Measurements from ENCODE around the gene COPZ1.
A peak's percentile ranks its signal among the peaks of the same experiment; 100 is the strongest.

Gene COPZ1

DNA sequence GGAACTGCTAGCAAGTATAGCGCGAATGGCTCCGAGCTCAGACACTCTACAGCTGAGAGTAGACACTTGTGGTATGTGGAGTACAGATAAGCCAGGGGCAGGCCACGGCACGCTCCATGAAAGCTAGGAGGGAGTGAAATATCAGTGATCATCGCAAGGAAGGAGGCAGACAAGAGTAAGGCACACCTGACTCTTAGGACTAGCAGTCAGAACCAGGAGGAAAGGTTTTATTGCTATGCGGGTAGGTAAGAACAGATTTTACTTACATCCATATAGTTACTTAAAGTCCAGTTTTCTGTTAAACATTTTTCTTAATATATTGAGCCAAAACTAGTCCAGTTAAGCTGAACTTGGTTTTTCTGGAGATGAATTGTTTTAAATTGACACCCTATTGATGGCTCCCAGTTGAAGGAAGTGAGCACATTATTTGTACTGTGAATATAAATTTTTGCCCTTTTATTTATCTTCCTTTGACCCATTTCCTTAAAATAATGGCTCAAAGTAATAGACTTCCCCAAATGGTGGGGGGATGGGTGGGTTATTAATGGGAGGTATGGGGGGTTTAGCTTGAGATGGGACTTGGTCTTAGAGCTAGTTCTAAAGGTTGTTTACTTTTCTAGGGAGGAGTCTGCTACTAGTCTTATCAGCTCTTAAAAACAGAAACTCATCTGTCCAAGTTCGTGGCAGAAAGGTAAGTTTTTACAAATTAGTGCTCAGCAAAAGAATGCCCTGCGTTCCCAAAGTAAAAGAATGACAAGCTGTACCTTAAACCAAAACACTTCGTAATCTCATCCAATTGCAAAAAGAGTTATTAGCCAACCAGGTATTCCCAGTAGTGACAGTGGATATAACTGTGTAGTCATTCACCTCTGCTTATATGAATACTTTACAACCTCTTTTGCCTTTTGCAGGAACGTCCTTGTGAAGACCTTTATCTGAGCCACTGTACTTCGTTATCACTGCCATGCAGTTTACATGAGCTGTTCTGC lies 38.6 kb upstream of the COPZ1 start:
- Histone ChIP-seq H3K4me3 (ENCODE audit: low read length) (no peak overlapping the region), H2AFZ (ENCODE audit: low read depth, low read length) (no peak overlapping the region), H3K4me1 (ENCODE audit: insufficient read depth, low read length) (peaks cover 28% of the 10 kb centered on the region), H3K27me3 (ENCODE audit: insufficient read depth, low read length) (no peaks in the 10 kb centered on the region), H3K36me3 (ENCODE audit: insufficient read depth, low read length) (peaks cover 60% of the 10 kb centered on the region), H3K9me3 (ENCODE audit: low read length) (no peaks in the 10 kb centered on the region)

DNA sequence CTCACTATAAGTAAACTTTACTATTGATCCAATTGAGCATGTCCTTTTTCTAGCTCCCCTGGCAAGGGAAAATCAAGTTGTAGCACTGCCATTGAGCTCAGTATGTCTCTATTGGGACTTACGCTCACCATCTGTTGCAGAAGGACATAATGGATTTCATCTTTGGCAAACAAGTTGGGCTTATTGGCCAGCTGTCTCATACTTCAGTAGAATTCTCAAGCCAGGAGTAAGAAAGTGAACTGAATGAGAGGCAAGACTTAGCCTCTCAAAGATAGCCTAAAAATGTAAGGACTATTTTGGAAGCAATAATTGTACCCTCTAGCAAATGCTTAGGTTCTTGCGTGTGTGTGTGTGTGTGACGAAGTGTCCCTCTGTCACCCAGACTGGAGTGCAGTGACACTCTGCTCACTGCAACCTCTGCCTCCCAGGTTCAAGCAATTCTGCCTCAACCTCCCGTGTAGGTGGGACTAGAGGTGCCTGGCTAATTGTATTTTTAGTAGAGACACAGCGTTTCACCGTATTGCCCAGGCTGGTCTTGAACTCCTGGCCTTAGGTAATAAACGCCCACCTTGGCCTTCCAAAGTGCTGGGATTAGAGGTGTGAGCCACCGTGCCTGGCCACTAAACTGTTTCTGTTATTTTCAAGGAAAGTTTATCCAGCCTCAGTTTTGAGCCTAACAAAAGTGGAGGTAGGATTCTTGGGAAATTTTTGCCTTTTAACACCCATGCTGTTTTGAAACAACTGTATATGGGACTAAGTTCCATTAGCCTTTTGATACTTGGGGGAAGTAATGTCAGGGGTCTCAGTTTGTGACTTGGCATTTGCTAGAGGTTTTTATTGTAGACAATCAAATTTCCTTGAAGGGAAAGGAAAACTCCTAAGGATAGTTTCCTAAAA lies 37.4 kb upstream of the COPZ1 start:
- Histone ChIP-seq H3K27me3 (ENCODE audit: insufficient read depth, low read length) (no peaks in the 10 kb centered on the region), H3K4me1 (ENCODE audit: insufficient read depth, low read length) (peaks cover 23% of the 10 kb centered on the region), H3K36me3 (ENCODE audit: insufficient read depth, low read length) (peaks cover 50% of the 10 kb centered on the region), H3K9me3 (ENCODE audit: low read length) (peaks cover 2% of the 10 kb centered on the region), H2AFZ (ENCODE audit: low read depth, low read length) (no peak overlapping the region), H3K4me3 (ENCODE audit: low read length) (no peak overlapping the region)

DNA sequence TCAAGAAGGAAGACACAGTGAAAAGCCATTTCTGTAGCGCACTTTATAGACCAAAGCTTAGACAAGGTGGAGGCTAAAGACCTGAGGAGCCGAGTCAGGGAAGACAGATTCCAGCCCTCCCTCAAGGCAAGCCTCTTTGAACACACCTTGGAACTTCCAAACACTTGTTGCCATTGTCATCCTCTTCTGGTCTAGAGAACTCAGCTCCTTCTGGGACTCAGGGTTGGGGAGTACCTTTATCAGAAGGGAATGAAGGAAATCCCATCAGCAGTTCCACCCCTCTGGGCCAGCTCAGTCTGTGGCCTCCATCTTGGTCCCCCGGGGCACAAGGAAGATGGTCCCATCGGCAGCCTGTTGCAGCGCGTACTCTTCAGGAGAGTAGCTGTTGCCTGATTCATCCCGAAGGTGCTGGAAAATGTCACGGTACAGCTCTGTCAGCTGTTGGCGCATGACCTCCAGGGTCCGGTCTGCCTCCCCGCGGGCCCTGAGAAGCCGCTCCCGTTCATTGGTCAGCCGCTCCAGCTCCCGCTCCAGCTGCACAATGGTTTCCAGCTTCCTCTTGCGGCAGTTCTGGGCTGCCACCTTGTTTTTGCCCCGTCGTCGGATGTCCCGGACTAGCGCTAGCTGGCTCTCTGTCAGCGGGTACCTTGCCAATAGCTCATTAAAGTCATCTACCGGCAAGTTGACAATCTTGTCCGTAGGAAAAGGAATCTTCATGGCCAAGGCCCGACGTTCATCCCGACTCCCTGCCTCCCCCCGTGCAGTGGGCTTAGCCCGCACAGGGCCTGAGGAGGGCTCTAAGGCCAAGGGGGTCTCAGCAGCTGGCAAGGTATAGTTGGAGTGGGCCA lies 32.6 kb upstream of the COPZ1 start:
- no peak overlapping the region for H2AFZ ChIP-seq (ENCODE audit: low read depth, low read length)
- no peaks in the 10 kb centered on the region for H3K4me1 ChIP-seq (ENCODE audit: insufficient read depth, low read length)
- peaks cover 5% of the 10 kb centered on the region for H3K36me3 ChIP-seq (ENCODE audit: insufficient read depth, low read length)
- peaks cover 2% of the 10 kb centered on the region for H3K9me3 ChIP-seq (ENCODE audit: low read length)
- H3K27me3 ChIP-seq (ENCODE audit: insufficient read depth, low read length): no peaks in the 10 kb centered on the region
- H3K4me3 ChIP-seq (ENCODE audit: low read length): no peak overlapping the region

GRCh38 chr12:54292931-54293241 lies 32.0 kb upstream of the COPZ1 start:
- no peaks in the 10 kb centered on the region for H3K27me3 ChIP-seq (ENCODE audit: insufficient read depth, low read length)

DNA sequence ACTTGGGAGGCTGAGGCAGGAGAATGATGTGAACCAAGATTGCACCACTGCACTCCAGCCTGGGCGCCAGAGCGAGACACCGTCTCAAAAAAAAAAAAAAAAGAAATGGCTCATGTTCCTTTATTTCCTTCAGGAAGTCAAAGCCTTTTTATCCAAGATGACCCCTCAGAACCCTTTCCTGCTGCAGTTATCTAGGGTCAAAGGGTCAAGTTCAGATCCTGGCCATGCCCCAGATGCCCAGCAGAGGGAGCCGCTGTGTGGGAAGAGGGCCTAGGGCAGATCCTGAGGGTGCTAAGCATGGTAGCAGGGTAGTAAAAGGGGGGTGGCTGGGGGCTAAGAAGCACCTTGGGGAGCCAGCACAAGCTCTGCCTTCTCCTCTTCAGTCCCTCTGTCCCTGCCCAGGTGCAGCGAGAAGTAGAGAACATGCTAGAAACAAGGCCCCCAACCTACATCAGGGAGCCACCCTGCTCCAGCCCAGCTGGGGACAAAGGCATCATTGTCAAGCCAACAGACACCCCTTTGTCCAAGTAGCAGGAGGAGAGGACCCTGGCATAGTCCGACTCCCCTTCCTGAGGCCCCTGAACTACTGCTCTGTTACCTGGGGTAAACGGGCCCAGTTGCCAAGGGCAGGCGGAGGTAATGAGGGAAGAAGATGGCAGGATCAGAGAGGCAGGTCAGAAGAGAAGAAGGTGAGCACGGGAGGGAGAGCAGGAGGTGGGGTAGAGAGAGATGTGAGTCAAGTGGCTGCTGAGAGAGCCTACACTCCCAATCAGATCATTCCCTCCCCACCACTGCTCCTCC lies 30.6 kb upstream of the COPZ1 start:
- peaks cover 2% of the 10 kb centered on the region for H3K9me3 ChIP-seq (ENCODE audit: low read length)
- no peak overlapping the region for H2AFZ ChIP-seq (ENCODE audit: low read depth, low read length)
- no peak overlapping the region for H3K4me3 ChIP-seq (ENCODE audit: low read length)
- H3K36me3 ChIP-seq (ENCODE audit: insufficient read depth, low read length): no peaks in the 10 kb centered on the region
- H3K27me3 ChIP-seq (ENCODE audit: insufficient read depth, low read length): peaks cover 3% of the 10 kb centered on the region
- H3K4me1 ChIP-seq (ENCODE audit: insufficient read depth, low read length): no peaks in the 10 kb centered on the region

More at GRCh38 chr12:54292931-54293241, 32.0 kb upstream of the COPZ1 start:
- Histone ChIP-seq H2AFZ (ENCODE audit: low read depth, low read length) (no peak overlapping the region), H3K4me3 (ENCODE audit: low read length) (no peak overlapping the region), H3K4me1 (ENCODE audit: insufficient read depth, low read length) (no peaks in the 10 kb centered on the region), H3K9me3 (ENCODE audit: low read length) (peaks cover 2% of the 10 kb centered on the region), H3K36me3 (ENCODE audit: insufficient read depth, low read length) (no peaks in the 10 kb centered on the region)

DNA sequence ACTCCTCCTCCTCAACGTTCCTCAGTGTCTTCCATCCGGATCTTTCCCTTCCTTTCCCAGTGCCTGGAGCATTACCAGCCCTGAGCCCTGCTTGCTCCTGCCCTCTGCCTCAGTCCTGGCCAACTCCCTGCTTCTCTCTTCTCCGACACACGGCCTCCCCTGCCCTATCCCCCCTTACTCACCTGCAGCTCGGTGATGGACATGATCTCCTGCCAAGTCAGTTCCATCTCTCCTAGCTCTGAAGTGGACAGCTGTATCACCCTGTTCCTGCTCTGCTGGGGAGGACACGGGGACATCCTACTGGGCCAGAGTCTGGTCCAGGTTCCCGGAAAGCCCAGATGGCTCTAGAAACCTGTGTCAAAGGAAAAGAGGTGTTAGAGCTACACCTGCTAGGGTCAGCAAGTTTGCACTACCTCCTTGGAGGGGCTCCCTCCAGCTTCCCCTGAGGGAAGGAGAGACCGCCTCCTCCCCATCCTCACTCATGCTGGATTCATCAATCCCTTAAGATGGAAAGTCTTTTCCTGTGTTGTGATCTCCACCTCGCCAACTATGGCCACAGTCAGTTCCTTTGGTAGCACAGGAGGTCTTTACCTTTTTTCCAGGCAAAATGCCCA lies 29.9 kb upstream of the COPZ1 start:
- H3K4me3 ChIP-seq (ENCODE audit: low read length): no peak overlapping the region
- peaks cover 2% of the 10 kb centered on the region for H3K9me3 ChIP-seq (ENCODE audit: low read length)
- H3K27me3 ChIP-seq (ENCODE audit: insufficient read depth, low read length): peaks cover 8% of the 10 kb centered on the region
- no peak overlapping the region for H2AFZ ChIP-seq (ENCODE audit: low read depth, low read length)
- H3K4me1 ChIP-seq (ENCODE audit: insufficient read depth, low read length): peaks cover under 1% of the 10 kb centered on the region
- H3K36me3 ChIP-seq (ENCODE audit: insufficient read depth, low read length): no peaks in the 10 kb centered on the region

- peaks cover 17% of the 10 kb centered on the region for H3K27me3 ChIP-seq (ENCODE audit: insufficient read depth, low read length)
- H3K4me1 ChIP-seq (ENCODE audit: insufficient read depth, low read length): peaks cover 14% of the 10 kb centered on the region
- no peaks in the 10 kb centered on the region for H3K36me3 ChIP-seq (ENCODE audit: insufficient read depth, low read length)
- no peak overlapping the region for H3K4me3 ChIP-seq (ENCODE audit: low read length)
- no peak overlapping the region for H2AFZ ChIP-seq (ENCODE audit: low read depth, low read length)
- peaks cover 2% of the 10 kb centered on the region for H3K9me3 ChIP-seq (ENCODE audit: low read length)
These were observed 28.4 kb upstream of the COPZ1 start for GRCh38 chr12:54296393-54297099.

DNA sequence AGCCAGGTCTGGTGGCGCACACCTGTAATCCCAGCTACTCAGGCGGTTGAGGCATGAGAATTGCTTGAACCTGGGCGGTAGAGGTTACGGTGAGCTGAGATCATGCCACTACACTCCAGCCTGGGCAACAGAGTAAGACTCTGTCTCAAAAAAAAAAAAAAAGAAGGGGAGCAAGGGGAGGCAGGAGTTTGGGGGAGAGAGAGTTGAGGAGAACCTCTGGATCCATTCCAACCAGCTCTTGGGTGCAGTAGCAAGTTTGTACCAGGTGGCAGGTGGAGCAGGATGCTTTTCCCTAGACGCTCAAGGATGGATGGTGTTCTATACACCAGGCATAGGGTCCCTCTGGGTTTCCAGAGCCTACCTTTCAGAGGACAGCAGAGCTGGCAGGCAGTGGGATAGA lies 26.0 kb upstream of the COPZ1 start:
- Histone ChIP-seq H3K4me3 (ENCODE audit: low read length) (no peak overlapping the region), H3K9me3 (ENCODE audit: low read length) (no peaks in the 10 kb centered on the region), H3K36me3 (ENCODE audit: insufficient read depth, low read length) (no peaks in the 10 kb centered on the region), H3K27me3 (ENCODE audit: insufficient read depth, low read length) (peaks cover 22% of the 10 kb centered on the region), H2AFZ (ENCODE audit: low read depth, low read length) (no peak overlapping the region), H3K4me1 (ENCODE audit: insufficient read depth, low read length) (peaks cover 14% of the 10 kb centered on the region)

GRCh38 chr12:54299515-54300224 lies 25.3 kb upstream of the COPZ1 start:
- Histone ChIP-seq H2AFZ (ENCODE audit: low read depth, low read length) (no peak overlapping the region), H3K4me1 (ENCODE audit: insufficient read depth, low read length) (peaks cover 17% of the 10 kb centered on the region), H3K9me3 (ENCODE audit: low read length) (no peaks in the 10 kb centered on the region), H3K27me3 (ENCODE audit: insufficient read depth, low read length) (peaks cover 29% of the 10 kb centered on the region), H3K4me3 (ENCODE audit: low read length) (no peak overlapping the region), H3K36me3 (ENCODE audit: insufficient read depth, low read length) (no peaks in the 10 kb centered on the region)

DNA sequence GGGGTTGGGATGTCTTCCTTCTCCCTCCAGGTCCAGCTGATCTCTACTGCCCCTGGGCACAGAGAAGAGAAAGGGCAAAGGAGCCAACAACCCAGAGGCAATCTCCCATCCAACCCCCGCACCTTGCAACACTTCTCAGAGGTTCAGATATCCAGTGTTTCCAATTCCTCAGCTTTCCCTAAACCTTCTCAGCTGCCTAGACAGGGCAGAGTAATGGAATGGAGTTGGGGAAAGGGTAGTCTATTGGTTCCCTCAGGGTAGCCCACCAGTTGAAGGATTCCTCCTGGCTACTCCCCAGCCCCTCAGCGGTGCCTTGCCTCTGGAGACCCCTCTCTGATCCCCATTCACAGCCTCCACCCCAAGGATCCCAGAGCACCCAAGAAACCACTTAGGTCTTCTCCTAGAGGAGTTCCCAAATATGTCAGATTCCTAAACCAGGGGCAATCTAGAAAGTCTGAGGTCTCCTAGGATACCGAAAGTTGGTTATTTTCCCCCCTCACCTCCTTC lies 24.7 kb upstream of the COPZ1 start:
- peaks cover 17% of the 10 kb centered on the region for H3K4me1 ChIP-seq (ENCODE audit: insufficient read depth, low read length)
- H3K9me3 ChIP-seq (ENCODE audit: low read length): no peaks in the 10 kb centered on the region
- H3K27me3 ChIP-seq (ENCODE audit: insufficient read depth, low read length): peaks cover 31% of the 10 kb centered on the region
- no peaks in the 10 kb centered on the region for H3K36me3 ChIP-seq (ENCODE audit: insufficient read depth, low read length)
- H2AFZ ChIP-seq (ENCODE audit: low read depth, low read length): peak overlapping the region; percentile 50
- H3K4me3 ChIP-seq (ENCODE audit: low read length): peak overlapping the region; percentile 7

Measured in neuron (in vitro differentiated cells).